GM12892 (cell line): ENCODE measurements around the gene KRT78.

Source experiments
- DNase-seq: peaks from one replicate; pipeline ENCODE4 v3.0.0; 2011; ENCODE audit not compliant: insufficient read length
- FAIRE-seq: peaks from 2 replicates; lab custom pipeline; 2011; peaks lifted over from hg19 to GRCh38; lab: Jason Lieb, UNC
- POLR2A ChIP-seq: IDR thresholded peaks from 2 replicates; pipeline ENCODE4 v1.6.1; 2011; ENCODE audit warnings: low read depth, low read length, control low read depth
- POLR2AphosphoS5 ChIP-seq: IDR thresholded peaks from 2 replicates; pipeline ENCODE4 v1.6.1; 2011; ENCODE audit warnings: low read depth, low read length, control low read depth
- TAF1 ChIP-seq: IDR thresholded peaks from 2 replicates; pipeline ENCODE4 v1.6.1; 2011; ENCODE audit warnings: low read depth, mild to moderate bottlenecking, control low read depth, low read length, borderline replicate concordance

Gene KRT78

DNA sequence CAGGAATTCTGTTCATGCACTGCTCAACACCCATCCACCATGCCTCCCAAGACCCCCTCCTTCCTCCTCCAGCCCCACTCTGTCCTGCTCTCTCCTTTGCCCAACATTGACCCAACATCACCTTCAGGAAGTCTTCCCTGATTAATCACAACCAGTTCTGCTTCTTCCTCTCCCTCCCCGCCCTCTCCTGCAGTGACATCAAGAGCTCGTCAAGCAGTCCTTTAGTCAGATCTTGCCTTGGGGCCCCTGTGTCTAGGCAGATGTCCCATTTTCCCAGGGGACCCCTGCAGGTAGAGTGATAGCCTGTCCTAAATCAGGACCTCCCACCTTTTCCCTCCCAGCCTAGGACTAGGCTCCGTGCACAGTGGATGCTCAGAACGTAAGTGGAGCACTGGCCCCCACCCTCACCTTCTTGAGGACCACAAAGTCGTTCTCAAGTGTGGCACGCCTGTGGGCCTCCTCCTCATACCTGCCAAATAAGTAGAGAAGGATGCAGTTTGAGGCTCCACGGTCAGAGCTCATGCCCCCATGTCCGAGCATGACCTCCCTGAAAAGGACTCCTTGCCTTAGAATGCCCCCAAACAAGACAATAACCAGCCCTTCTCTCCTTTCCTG is 2.3 kb downstream of the KRT78 start:
- no peak for TF ChIP-seq POLR2AphosphoS5
- no peak for TF ChIP-seq TAF1
- TF ChIP-seq POLR2A, result no peak
- FAIRE-seq (no peak), DNase-seq (no peak)

- no peak for FAIRE-seq
- no peak for TF ChIP-seq POLR2AphosphoS5
- TF ChIP-seq POLR2A, result no peak
- TF ChIP-seq TAF1, result no peak
- DNase-seq, result no peak
These were observed 2.8 kb downstream of the KRT78 start for GRCh38 chr12:52845946-52846345.

DNA sequence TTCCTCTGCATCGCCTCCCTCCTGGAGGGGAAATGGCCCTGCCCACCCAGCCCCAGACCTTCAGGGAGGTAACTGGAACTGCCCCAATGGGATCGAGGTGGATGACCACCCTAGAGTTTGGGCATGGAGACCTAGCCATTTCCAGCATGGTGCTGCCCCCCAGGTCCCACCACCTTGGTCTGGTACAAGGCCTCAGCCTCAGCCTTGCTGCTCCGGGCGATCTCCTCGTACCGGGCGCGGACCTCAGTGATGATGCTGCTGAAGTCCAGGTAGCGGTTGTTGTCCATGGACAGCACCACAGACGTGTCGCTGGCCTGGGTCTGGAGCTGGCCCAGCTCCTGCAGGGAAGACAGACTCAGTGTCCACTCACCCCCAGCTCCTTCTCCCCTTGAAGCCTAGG is 4.4 kb downstream of the KRT78 start:
- DNase-seq, result no peak
- no peak for FAIRE-seq
- TF ChIP-seq POLR2A (no peak), POLR2AphosphoS5 (no peak)

DNA sequence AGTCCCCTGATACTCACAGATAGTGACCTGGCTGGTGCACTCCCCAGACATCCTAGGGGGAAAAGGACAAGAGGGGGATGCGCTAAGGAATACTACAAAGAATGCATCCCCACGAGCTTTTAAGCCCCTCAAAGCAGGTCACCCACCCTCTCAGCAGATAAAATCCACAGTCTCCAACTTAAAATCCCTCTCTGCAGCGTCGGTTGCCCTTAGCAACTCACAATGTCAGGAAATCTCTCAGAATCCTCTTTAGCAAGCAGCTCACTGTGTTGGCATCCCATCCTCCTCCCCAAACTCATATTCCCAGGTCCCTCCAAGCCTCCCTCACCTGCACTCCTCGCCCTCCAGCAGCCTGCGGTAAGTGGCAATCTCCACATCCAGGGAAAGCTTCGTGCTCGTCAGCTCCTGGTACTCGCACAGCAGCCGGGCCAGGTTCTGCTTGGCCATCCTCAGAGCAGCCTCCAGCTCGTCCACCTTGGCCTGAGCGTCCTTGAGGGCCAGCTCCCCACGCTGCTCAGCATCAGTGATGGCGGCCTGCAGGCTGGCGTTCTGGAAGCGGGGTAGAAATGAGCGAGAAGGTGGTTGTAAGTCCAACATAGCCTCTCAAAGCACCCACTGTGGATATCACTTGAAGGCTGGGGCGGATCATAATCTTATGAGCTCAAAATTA is 9.2 kb downstream of the KRT78 start:
- TF ChIP-seq POLR2A (no peak), TAF1 (no peak), POLR2AphosphoS5 (no peak)
- no peak for FAIRE-seq

DNA sequence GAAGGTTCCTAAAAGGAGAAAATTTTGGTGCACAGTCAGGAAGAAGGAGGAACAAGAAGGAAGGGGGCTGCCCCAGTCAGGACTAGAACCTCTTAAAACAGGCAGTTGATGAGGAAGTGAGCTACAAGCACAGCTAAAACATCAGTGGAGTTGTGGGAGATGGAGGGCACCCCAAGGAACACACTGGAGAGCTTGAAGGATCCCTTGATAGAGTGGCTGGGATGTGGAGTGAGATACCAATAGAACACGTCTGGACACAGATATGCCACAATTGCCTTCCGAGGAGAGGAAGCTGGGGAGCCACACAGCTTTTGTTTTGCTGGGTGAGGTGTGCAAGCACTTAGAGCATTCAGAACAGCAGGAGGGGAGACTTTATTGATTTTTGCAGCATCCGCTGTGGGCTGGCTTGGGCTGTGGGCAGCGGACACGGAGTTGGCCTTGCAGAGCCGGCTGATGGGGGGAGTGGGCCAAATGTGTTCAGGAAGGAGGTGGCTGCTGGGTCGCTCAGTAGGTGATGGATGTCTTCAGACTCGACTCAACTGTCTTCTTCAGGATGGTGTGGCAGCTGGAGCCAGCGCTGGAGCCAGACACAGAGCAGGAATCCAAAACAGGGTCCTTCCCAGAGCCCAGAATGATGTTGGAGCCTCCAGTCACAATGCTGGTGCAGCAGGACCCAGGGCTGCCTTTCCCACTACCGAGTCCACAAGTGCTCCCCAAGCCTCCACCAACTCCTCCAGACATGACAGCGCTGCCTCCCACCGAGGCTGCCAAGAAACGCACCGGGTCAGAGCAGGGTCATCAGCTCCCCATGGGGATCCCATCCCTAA is 10.0 kb downstream of the KRT78 start:
- DNase-seq (no peak), FAIRE-seq (no peak)
- TF ChIP-seq TAF1 (no peak), POLR2A (no peak), POLR2AphosphoS5 (no peak)

More for the DNA sequence above, 9.2 kb downstream of the KRT78 start:
- no peak for DNase-seq

GRCh38 chr12:52837781-52838608 is 10.8 kb downstream of the KRT78 start:
- no peak for TF ChIP-seq POLR2AphosphoS5
- TF ChIP-seq TAF1, result no peak
- no peak for TF ChIP-seq POLR2A
- DNase-seq (no peak), FAIRE-seq (no peak)

- TF ChIP-seq TAF1 (no peak), POLR2A (no peak)
- DNase-seq (no peak), FAIRE-seq (no peak)
These were observed 11.4 kb downstream of the KRT78 start for GRCh38 chr12:52837413-52837741.

DNA sequence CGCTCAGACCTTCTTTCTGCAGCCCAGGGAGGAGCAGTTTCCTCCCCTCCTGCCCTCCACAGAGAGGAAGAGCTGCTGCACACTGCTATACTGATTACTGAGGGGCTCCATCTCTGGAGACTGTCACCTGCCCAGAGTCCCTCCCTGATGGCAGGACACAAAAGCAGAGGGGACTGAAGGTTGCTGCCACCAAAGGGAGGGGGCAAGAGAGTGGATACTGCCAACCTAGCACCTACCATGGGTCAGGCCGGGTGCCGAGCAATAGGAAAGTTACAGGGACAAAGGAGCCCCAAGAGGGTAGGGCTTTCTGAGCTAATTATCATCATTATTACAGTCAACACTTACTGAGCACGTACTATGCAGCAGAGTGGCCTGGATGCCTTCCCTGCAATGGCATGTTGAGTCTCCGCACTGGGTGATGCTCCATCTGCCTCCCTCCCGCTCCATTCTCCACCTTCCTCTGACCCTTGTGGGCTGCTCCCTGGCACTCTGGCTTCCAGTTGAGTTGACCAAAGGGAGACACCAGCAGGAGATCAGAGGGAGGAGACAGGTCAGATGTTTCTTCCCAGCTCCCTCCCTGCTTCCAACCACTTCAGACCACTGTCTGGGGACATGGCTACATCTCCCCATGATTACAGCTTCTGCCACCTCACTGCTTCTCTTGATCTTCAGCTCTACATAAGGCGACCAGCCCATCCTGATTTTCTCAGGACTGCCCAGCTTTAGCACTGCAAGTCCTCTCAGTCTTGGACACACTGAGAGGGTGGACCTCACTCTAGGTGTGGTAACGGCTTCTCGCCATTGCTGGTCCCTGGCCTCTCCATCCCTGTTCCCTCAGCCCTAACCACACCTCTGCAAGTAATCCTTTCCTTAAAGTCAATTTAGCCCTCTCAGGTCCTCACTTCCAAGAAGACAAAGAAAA is 12.0 kb downstream of the KRT78 start:
- DNase-seq (no peak), FAIRE-seq (no peak)
- TF ChIP-seq POLR2A (no peak), POLR2AphosphoS5 (no peak)

DNA sequence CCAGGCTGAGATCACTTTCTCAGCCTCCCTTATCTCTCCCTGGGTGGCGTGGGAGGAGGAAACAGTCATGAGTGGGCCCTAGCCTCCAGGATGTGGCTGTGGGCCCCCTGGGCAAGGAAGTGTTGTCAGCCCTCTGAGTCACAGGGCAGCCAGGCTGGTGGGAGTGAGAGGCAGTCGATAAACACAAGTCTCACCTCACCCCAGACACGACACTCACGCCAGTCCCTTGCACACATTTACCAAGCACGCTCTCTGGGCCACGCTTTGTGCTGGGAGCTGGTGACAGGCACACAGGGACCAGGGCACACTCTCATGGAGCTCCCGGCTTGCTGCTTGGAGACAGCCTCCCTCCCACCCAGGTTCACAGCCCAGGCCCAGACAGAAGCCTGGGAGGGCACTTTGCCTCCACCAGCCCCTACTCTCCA is 12.7 kb downstream of the KRT78 start:
- no peak for TF ChIP-seq POLR2AphosphoS5
- TF ChIP-seq POLR2A, result no peak
- no peak for TF ChIP-seq TAF1
- no peak for DNase-seq
- FAIRE-seq, result no peak

DNA sequence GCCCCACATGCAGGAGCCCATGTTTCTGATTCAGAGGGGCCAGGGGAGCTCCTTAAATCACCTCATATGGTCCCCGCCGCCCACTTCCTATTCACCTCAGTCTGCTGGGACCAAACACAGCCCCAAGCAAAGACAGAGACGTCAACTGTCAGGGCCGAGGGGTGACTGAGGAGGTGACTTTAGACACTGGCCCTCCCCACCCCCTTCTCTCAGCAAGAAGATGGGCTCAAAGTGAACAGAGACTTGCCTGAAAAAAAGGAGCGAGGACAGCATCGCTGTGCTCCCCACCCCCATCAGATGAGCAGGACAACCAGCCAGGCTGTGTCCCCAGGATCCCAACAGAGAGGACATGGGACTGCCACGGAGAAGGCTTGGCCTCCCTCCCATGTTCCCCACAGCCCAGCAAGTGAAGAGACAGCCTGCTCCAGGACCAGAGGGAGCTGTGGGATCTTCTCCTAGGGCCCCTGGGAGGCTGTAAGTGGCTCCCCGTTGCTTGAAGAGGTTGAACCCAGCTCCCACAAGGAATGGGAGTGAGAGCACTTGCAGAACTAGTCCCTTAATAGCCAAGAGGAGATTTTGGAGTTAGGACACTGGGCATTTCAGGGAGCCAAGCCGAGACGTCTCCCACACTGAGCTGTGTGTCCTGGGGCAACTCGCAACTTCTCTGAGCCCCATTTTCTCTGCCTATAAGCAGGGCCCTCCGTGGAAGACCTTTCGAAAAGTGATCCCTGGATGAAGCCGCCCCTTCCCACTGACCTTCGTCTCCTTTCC is 13.3 kb downstream of the KRT78 start:
- DNase-seq, result no peak
- FAIRE-seq, result no peak
- no peak for TF ChIP-seq TAF1
- TF ChIP-seq POLR2AphosphoS5, result no peak
- TF ChIP-seq POLR2A, result no peak
